B cell (primary cell): Measurements from ENCODE around the gene SPG7. TPM values are rescaled to one million over a fixed set of nuclear protein-coding genes. Genes with fewer than 3 reads are reported as not detected.

Experiments
- ATAC-seq: fragments of 200-7000 bp; cut with Tn5 transposase; one replicate; pipeline ENCODE4 v1.10.0; 2021; ENCODE audit warnings: low read depth, mild to moderate bottlenecking, moderate number of reproducible peaks, moderate library complexity
- CTCF ChIA-PET: fragments of 350-600 bp; sonication (Branson Sonifier 250); formaldehyde crosslinking; loops from one replicate; lab custom pipeline; 2021; ENCODE audit warnings: antibody characterized with exemption, inconsistent platforms; lab: Charles Lee
- POLR2A ChIA-PET: fragments of 350-600 bp; sonication (Branson Sonifier 250); formaldehyde crosslinking; loops from one replicate; lab custom pipeline; 2021; ENCODE audit warnings: antibody characterized with exemption; lab: Charles Lee
- DNase-seq: peaks from one replicate; pipeline ENCODE4 v3.0.0; 2013
- H2AFZ ChIP-seq: 2 replicates; pipeline ENCODE4 v1.6.1; 2012; ENCODE audit warnings: mild to moderate bottlenecking, low read depth, low read length; ENCODE audit not compliant: insufficient read depth, poor library complexity, severe bottlenecking
- H3K27ac ChIP-seq, 2 donors: 1 replicate in 1 of 2; 2 replicates in 1 of 2; pipeline ENCODE4 v1.5.1; 2012 to 2013; ENCODE audit warnings: low read length in 2 of 2, mild to moderate bottlenecking in 2 of 2, moderate library complexity in 1 of 2
- H3K27me3 ChIP-seq, 4 experiments: fragments of 200-600 bp in 1 of 4; sonication (generic) in 1 of 4; replicated peaks in 1 of 4; 1 replicate in 2 of 4; 2 replicates in 2 of 4; pipeline versions ENCODE4 v1.6.1 to v1.7.0; 2013 to 2016; ENCODE audit warnings: low read length in 3 of 4, mild to moderate bottlenecking in 2 of 4, mixed read lengths in 1 of 4, moderate library complexity in 1 of 4; ENCODE audit not compliant: insufficient read depth in 4 of 4, control insufficient read depth in 3 of 4; ENCODE audit errors: control extremely low read depth in 1 of 4
- H3K36me3 ChIP-seq, 2 experiments: replicated peaks in 1 of 2; 1 replicate in 1 of 2; 2 replicates in 1 of 2; pipeline versions ENCODE4 v1.6.1 to v1.7.1; 2013; ENCODE audit warnings: low read length in 1 of 2; ENCODE audit not compliant: insufficient read depth in 2 of 2, control insufficient read depth in 1 of 2; ENCODE audit errors: control extremely low read depth in 1 of 2, extremely low read depth in 1 of 2
- H3K4me1 ChIP-seq, 2 donors: fragments of 200-600 bp in 1 of 2; sonication (generic) in 1 of 2; 1 replicate in 1 of 2; 2 replicates in 1 of 2; pipeline versions ENCODE4 v1.5.1 to v1.6.1; 2013 to 2017; ENCODE audit warnings: low read length in 2 of 2; ENCODE audit not compliant: control insufficient read depth in 2 of 2, insufficient read depth in 2 of 2
- H3K4me2 ChIP-seq: replicated peaks from 2 replicates; pipeline ENCODE3; 2012; ENCODE audit warnings: mild to moderate bottlenecking, low read depth, low read length; ENCODE audit not compliant: poor library complexity, severe bottlenecking
- H3K4me3 ChIP-seq, 5 experiments: fragments of 200-600 bp in 1 of 5; sonication (generic) in 1 of 5; 1 replicate in 3 of 5; 2 replicates in 2 of 5; pipeline versions ENCODE4 v1.5.1 to v1.7.0; 2011 to 2016; ENCODE audit warnings: low read length in 4 of 5, mild to moderate bottlenecking in 4 of 5, low read depth in 2 of 5, control low read depth in 1 of 5, moderate library complexity in 1 of 5; ENCODE audit not compliant: insufficient read depth in 1 of 5; ENCODE audit errors: control extremely low read depth in 1 of 5, extremely low read depth in 1 of 5
- H3K79me2 ChIP-seq: fragments of 200-600 bp; sonication (generic); one replicate; pipeline ENCODE4 v1.6.0; 2016; ENCODE audit warnings: low read length; ENCODE audit not compliant: control insufficient read depth, insufficient read depth
- H3K9ac ChIP-seq: fragments of 200-600 bp; sonication (generic); 2 replicates; pipeline ENCODE4 v1.6.1; 2017; ENCODE audit warnings: mild to moderate bottlenecking, low read length, moderate library complexity
- H3K9me3 ChIP-seq, 3 donors: one replicate each; pipeline versions ENCODE4 v1.6.1 to v1.7.1; 2013; ENCODE audit warnings: low read length in 2 of 3; ENCODE audit not compliant: control insufficient read depth in 2 of 3, insufficient read depth in 1 of 3; ENCODE audit errors: control extremely low read depth in 1 of 3
- H4K20me1 ChIP-seq: 2 replicates; pipeline ENCODE4 v1.6.0; 2012; ENCODE audit warnings: mild to moderate bottlenecking, low read length; ENCODE audit not compliant: insufficient read depth, control insufficient read depth, poor library complexity, severe bottlenecking
- H3K27ac Mint-ChIP-seq: one replicate; pipeline ENCODE4 v1.8.0; 2021; ENCODE audit warnings: mixed read lengths
- H3K27me3 Mint-ChIP-seq: one replicate; pipeline ENCODE4 v1.8.0; 2021; ENCODE audit warnings: mixed read lengths
- H3K4me1 Mint-ChIP-seq: one replicate; pipeline ENCODE4 v1.8.0; 2021; ENCODE audit warnings: mixed read lengths
- H3K4me3 Mint-ChIP-seq: one replicate; pipeline ENCODE4 v1.8.0; 2021; ENCODE audit warnings: mixed read lengths
- H3K9me3 Mint-ChIP-seq: one replicate; pipeline ENCODE4 v1.8.0; 2022; ENCODE audit warnings: mixed read lengths; ENCODE audit not compliant: insufficient read depth
- CTCF ChIP-seq: fragments of 200-600 bp; IDR thresholded peaks from one replicate; pipeline ENCODE4 v1.8.0; 2022; ENCODE audit warnings: antibody characterized with exemption, mild to moderate bottlenecking
- EZH2 ChIP-seq: IDR thresholded peaks from 2 replicates; pipeline ENCODE4 v1.6.1; 2012; ENCODE audit warnings: borderline replicate concordance, low read depth, mild to moderate bottlenecking, moderate library complexity, low read length; ENCODE audit not compliant: insufficient read depth, poor library complexity, severe bottlenecking
- WGBS: methylation state at CpG from one replicate; pipeline ENCODE4 v1.1.5; 2013; ENCODE audit warnings: missing lambda C conversion rate; ENCODE audit not compliant: insufficient coverage; 5-methylcytosine and 5-hydroxymethylcytosine counted together
- intact Hi-C: fragments of 100-400 bp; cut with micrococcal nuclease; formaldehyde crosslinking; loops from one replicate; pipeline ENCODE4 v1.10.0; 2022
- polyA plus RNA-seq: library from polyadenylated mRNA; depleted of rRNA; stranded (reverse); fragments of >200 nt; gene quantifications from 2 replicates; pipeline ENCODE4 v1.2.3, GENCODE V29; 2012
- total RNA-seq, 2 donors: library from RNA; stranded (reverse); fragments of 120-200 nt in 1 of 2; gene quantifications; 1 replicate in 1 of 2; 2 replicates in 1 of 2; pipeline versions ENCODE4 v1.2.3 to v1.2.4, GENCODE V29; 2013 to 2022

Gene SPG7
- total and polyA plus RNA-seq, 2 donors (not counting 1 experiment from before 2014, with no cell fraction given) = 146 to 157 TPM

GRCh38 chr16:89565506-89566372 is 57.5 kb downstream of the SPG7 start:
- Histone ChIP-seq H2AFZ (peak overlapping the region; percentile 25), H3K36me3 (peaks cover 4 to 40% of the 10 kb centered on the region in 2 experiments)

More at GRCh38 chr16:89565506-89566372, 57.5 kb downstream of the SPG7 start:
- H3K9me3 Mint-ChIP-seq = no peaks in the 10 kb centered on the region
- 4% methylated on average over 46 of the region's 46 CpGs for WGBS
- CTCF ChIA-PET = interaction anchor here (0.6 to 1.0 kb wide), 2 partner anchors 36 to 57 kb away, joined by 3 read pairs; no protein-coding TSS in a partner anchor
- H3K4me1 Mint-ChIP-seq = peaks cover 46% of the 10 kb centered on the region
- intact Hi-C loops = loop anchor here (10.0 kb wide), 1 partner anchor 881 kb away; the partner anchor contains the start of gene SNAI3
- peak overlapping the region; percentile 67 for H3K27ac Mint-ChIP-seq
- peak overlapping the region; percentile 52 for H3K9ac ChIP-seq
- peaks cover 0 to 4% (median 0%) of the 10 kb centered on the region in 4 experiments for H3K27me3 ChIP-seq
- no peaks in the 10 kb centered on the region for H3K9me3 ChIP-seq
- DNase-seq = peak; percentile 59
- peaks cover 56% of the 10 kb centered on the region for H4K20me1 ChIP-seq
- peaks cover 12% of the 10 kb centered on the region for H3K79me2 ChIP-seq
- H3K27me3 Mint-ChIP-seq = no peaks in the 10 kb centered on the region
- peak; percentile 62 for ATAC-seq
- H3K4me2 ChIP-seq = peak overlapping the region; percentile 79
- peak overlapping the region; percentile 70 for H3K4me3 Mint-ChIP-seq
- no peak overlapping the region for H3K27ac ChIP-seq
- peaks cover 38 to 41% of the 10 kb centered on the region in 2 donors for H3K4me1 ChIP-seq
- TF ChIP-seq EZH2 = no peak
- TF ChIP-seq CTCF = peak; percentile 33
- peak overlapping the region in 4 of 5 experiments; percentile 10 to 45 (median 32) for H3K4me3 ChIP-seq
- POLR2A ChIA-PET = no interaction called here
